Ishikawa (cell line): ENCODE results near the gene PLXNB2.
A peak's percentile ranks its signal among the peaks of the same experiment; 100 is the strongest.

Experiments used
- CEBPB ChIP-seq: IDR thresholded peaks from 2 replicates; pipeline ENCODE4 v1.6.1; 2012
- CREB1 ChIP-seq: IDR thresholded peaks from 2 replicates; pipeline ENCODE4 v1.6.1; 2012; ENCODE audit warnings: low read depth
- EGR1 ChIP-seq: IDR thresholded peaks from 2 replicates; pipeline ENCODE4 v1.6.1; 2012
- EP300 ChIP-seq: IDR thresholded peaks from 2 replicates; pipeline ENCODE4 v1.6.1; 2012; ENCODE audit warnings: borderline replicate concordance
- FOXM1 ChIP-seq: IDR thresholded peaks from 2 replicates; pipeline ENCODE4 v1.6.1; 2012; ENCODE audit warnings: low read depth, borderline replicate concordance
- MAX ChIP-seq: IDR thresholded peaks from 2 replicates; pipeline ENCODE4 v1.6.1; 2012
- NFIC ChIP-seq: IDR thresholded peaks from 2 replicates; pipeline ENCODE4 v1.6.1; 2012
- RAD21 ChIP-seq: IDR thresholded peaks from 2 replicates; pipeline ENCODE4 v1.6.1; 2012; ENCODE audit warnings: low read depth
- REST ChIP-seq: IDR thresholded peaks from 2 replicates; pipeline ENCODE4 v1.6.1; 2012; ENCODE audit warnings: low read depth, mild to moderate bottlenecking
- TAF1 ChIP-seq: IDR thresholded peaks from 2 replicates; pipeline ENCODE4 v1.6.1; 2012; ENCODE audit warnings: low read depth, mild to moderate bottlenecking
- TCF12 ChIP-seq: IDR thresholded peaks from 2 replicates; pipeline ENCODE4 v1.6.1; 2012; ENCODE audit warnings: low read depth
- TEAD4 ChIP-seq: IDR thresholded peaks from 2 replicates; pipeline ENCODE4 v1.6.1; 2012
- USF1 ChIP-seq: IDR thresholded peaks from 2 replicates; pipeline ENCODE4 v1.6.1; 2012
- YY1 ChIP-seq: IDR thresholded peaks from 2 replicates; pipeline ENCODE4 v1.6.1; 2012; ENCODE audit warnings: low read depth
- ZBTB7A ChIP-seq: IDR thresholded peaks from 2 replicates; pipeline ENCODE4 v1.6.1; 2012; ENCODE audit warnings: low read depth

The PLXNB2 gene

GRCh38 chr22:50308986-50309600 lies 1.6 kb upstream of the PLXNB2 start:
- TF ChIP-seq TAF1 = no peak
- no peak for TF ChIP-seq TEAD4
- TF ChIP-seq TCF12 = no peak
- TF ChIP-seq EGR1 = no peak
- TF ChIP-seq CEBPB = no peak

- TF ChIP-seq ZBTB7A (no peak), EGR1 (no peak), YY1 (no peak), NFIC (no peak), FOXM1 (no peak), TAF1 (no peak), USF1 (no peak), TCF12 (no peak), MAX (no peak), REST (no peak), CEBPB (no peak), TEAD4 (no peak)
These were observed 1.1 kb upstream of the PLXNB2 start for GRCh38 chr22:50308597-50308935.

- TF ChIP-seq RAD21 (no peak), ZBTB7A (peak; percentile 71), REST (no peak)
These were observed 597 bp upstream of the PLXNB2 start for GRCh38 chr22:50307890-50308596.

- TF ChIP-seq TCF12 = peak; percentile 96
- TF ChIP-seq TAF1 = 0 out of 2 replicates have a peak, but pooled peaks have one; percentile 46
- TF ChIP-seq CEBPB = 0 out of 2 replicates have a peak, but pooled peaks have one; percentile 29
- TF ChIP-seq NFIC = peak; percentile 99
- peak; percentile 84; the same call in 1 of the 2 replicates for TF ChIP-seq ZBTB7A
- 0 out of 2 replicates have a peak, but pooled peaks have one; percentile 21 for TF ChIP-seq REST
- TF ChIP-seq TEAD4 = peak; percentile 96
- TF ChIP-seq EGR1 = peak; percentile 97
- TF ChIP-seq RAD21 = peak; percentile 27; the same call in 1 of the 2 replicates
- no peak for TF ChIP-seq CREB1
- peak; percentile 95 for TF ChIP-seq EP300
- peak; percentile 55; the same call in 1 of the 2 replicates for TF ChIP-seq YY1
- peak; percentile 81; the same call in 1 of the 2 replicates for TF ChIP-seq MAX
- peak; percentile 86; the same call in 1 of the 2 replicates for TF ChIP-seq FOXM1
- TF ChIP-seq USF1 = peak; percentile 33; the same call in 1 of the 2 replicates
These were observed 1.4 kb downstream of the PLXNB2 start for GRCh38 chr22:50305923-50306566.
